Measurements from ENCODE around the gene KLF2. TPM values are rescaled to one million over a fixed set of nuclear protein-coding genes. Genes with fewer than 3 reads are reported as not detected.
"Not testable (repeated sequence)": the region's sequence is repeated elsewhere in the genome, so short reads cannot be mapped to it uniquely, and the experiment has no call there.

KLF2 gene
- total RNA-seq, 1 experiment from 2014 or later, result 0.22 TPM

DNA sequence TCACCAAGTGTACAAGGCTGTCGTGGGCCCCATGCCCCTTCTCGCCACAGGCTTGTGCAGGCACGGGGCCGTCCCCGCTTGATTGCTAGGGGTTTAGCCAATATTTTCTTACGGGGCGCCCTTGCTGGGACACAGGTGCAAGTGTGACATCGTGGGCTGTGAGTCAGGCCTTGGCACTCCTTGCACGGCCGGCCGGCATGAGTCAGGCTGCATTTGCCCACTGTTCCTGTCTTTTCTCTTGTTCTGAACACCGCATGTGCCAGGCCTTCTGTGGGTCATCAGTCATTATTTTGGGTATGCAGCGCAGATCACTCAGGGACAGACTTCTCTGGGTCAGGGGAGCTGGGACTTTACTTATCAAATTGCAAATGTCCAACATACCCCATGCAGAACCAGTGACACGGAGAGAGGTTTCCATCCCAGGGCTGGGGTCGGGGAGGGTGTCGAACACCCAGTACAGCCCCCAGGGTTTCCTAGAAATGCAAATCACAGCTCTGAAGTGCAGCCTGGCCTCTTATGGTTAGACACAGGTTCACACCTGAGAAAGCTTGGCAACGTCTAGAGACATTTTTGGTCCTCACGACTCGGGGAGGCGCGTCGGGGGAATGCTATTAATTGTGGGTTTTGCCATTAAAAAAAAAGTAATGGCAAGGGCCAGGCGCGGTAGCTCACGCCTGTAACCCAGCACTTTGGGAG, 22.5 kb upstream of the KLF2 start:
- Histone ChIP-seq H3K9ac (ENCODE audit: low read length) (peak overlapping the region; percentile 24; the same call in 1 of the 2 replicates), H4K20me1 (ENCODE audit: insufficient read depth, low read depth, low read length) (no peaks in the 10 kb centered on the region), H3K4me2 (ENCODE audit: low read depth, low read length, poor library complexity, severe bottlenecking) (peak overlapping the region; percentile 41), H3K4me3 (ENCODE audit: low read length) (peak overlapping the region; percentile 42; the same call in 1 of the 2 replicates), H3K79me2 (ENCODE audit: low read length) (no peaks in the 10 kb centered on the region), H3K9me2 (replicated peaks; ENCODE audit: insufficient read depth, low read length) (no peaks in the 10 kb centered on the region), H3K27me3 (ENCODE audit: low read length) (no peaks in the 10 kb centered on the region), H2AFZ (ENCODE audit: low read length) (no peak overlapping the region), H3K9me3 (ENCODE audit: low read length) (no peaks in the 10 kb centered on the region), H3K27ac (ENCODE audit: low read length) (peak overlapping the region; percentile 75), H3K36me3 (ENCODE audit: insufficient read depth, low read length) (no peaks in the 10 kb centered on the region), H3K4me1 (ENCODE audit: low read length) (peaks cover 31% of the 10 kb centered on the region)
- peak; percentile 93 for DNase-seq

DNA sequence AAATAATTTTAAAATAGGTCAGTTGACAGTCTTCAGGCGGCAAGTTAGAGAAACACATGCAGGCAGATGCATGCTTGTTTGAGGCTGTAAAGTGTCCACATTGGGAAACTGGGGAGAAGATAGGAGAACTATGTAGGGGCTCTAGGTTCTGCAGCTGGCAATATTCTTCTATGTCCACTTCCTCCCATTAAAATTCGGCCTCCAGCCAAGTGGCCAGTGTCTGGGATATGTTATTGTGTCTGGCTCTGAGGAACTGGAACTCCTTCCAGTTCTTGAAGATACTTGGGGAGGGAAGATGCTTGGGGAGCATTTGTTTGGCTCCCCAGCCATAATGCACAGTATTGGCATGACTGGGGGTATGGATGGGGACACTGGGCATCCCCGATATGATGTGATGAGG, 20.9 kb upstream of the KLF2 start:
- Histone ChIP-seq H3K36me3 (ENCODE audit: insufficient read depth, low read length) (no peaks in the 10 kb centered on the region), H3K27me3 (ENCODE audit: low read length) (no peaks in the 10 kb centered on the region), H3K79me2 (ENCODE audit: low read length) (no peaks in the 10 kb centered on the region), H2AFZ (ENCODE audit: low read length) (no peak overlapping the region), H3K9ac (ENCODE audit: low read length) (no peak overlapping the region), H3K4me3 (ENCODE audit: low read length) (no peak overlapping the region), H3K9me3 (ENCODE audit: low read length) (no peaks in the 10 kb centered on the region), H3K9me2 (replicated peaks; ENCODE audit: insufficient read depth, low read length) (no peaks in the 10 kb centered on the region), H3K4me1 (ENCODE audit: low read length) (peaks cover 31% of the 10 kb centered on the region), H4K20me1 (ENCODE audit: insufficient read depth, low read depth, low read length) (no peaks in the 10 kb centered on the region), H3K4me2 (ENCODE audit: low read depth, low read length, poor library complexity, severe bottlenecking) (no peak overlapping the region), H3K27ac (ENCODE audit: low read length) (no peak overlapping the region)
- DNase-seq, result no peak

DNA sequence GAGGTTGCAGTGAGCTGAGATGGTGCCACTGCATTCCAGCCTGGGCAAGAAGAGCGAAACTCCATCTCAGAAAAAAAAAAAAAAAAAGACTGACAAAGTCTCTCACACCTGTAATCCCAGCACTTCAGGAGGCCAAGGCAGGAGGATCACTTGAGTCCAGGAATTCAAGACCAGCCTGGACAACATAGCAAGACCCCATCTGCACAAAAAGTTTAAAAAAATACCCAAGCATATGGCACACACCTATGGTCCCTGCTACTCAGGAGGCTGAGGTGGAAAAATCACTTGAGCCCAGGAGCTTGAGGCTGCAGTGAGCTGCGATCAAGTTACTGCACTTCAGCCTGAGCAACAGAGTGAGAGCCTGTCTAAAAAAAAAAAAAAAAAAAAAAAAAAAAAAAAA, 20.1 kb upstream of the KLF2 start:
- not testable (repeated sequence) for H3K27ac ChIP-seq (ENCODE audit: low read length); H3K9me3 ChIP-seq (ENCODE audit: low read length); H3K27me3 ChIP-seq (ENCODE audit: low read length); H3K9me2 ChIP-seq (replicated peaks; ENCODE audit: insufficient read depth, low read length); H3K79me2 ChIP-seq (ENCODE audit: low read length); H3K4me3 ChIP-seq (ENCODE audit: low read length); H4K20me1 ChIP-seq (ENCODE audit: insufficient read depth, low read depth, low read length); H2AFZ ChIP-seq (ENCODE audit: low read length); H3K4me2 ChIP-seq (ENCODE audit: low read depth, low read length, poor library complexity, severe bottlenecking); H3K9ac ChIP-seq (ENCODE audit: low read length); H3K36me3 ChIP-seq (ENCODE audit: insufficient read depth, low read length); DNase-seq
- H3K4me1 ChIP-seq (ENCODE audit: low read length), result peaks cover 31% of the 10 kb centered on the region

DNA sequence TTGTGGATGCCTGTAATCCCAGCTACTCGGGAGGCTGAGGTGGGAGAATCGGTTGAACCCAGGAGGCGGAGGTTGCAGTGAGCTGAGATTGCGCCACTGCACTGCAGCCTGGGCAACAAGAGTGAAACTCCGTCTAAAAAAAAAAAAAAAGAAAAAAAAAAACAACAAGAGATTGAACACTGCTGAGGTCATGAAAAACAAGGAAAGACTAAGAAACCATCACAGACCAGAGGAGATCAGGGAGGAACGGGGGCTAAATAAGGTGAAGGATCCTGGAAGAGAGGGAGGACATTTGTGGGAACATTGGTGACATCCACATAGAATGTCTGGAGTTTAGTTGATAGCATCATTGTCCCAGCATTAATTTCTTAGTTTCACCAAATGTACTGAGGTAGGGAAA, 19.6 kb upstream of the KLF2 start:
- not testable (repeated sequence) for H3K9me3 ChIP-seq (ENCODE audit: low read length); H3K79me2 ChIP-seq (ENCODE audit: low read length); H3K27me3 ChIP-seq (ENCODE audit: low read length); H3K9me2 ChIP-seq (replicated peaks; ENCODE audit: insufficient read depth, low read length); H3K36me3 ChIP-seq (ENCODE audit: insufficient read depth, low read length); H3K4me3 ChIP-seq (ENCODE audit: low read length); H4K20me1 ChIP-seq (ENCODE audit: insufficient read depth, low read depth, low read length); H3K4me2 ChIP-seq (ENCODE audit: low read depth, low read length, poor library complexity, severe bottlenecking); H3K9ac ChIP-seq (ENCODE audit: low read length); DNase-seq; H3K27ac ChIP-seq (ENCODE audit: low read length); H2AFZ ChIP-seq (ENCODE audit: low read length)
- peaks cover 31% of the 10 kb centered on the region for H3K4me1 ChIP-seq (ENCODE audit: low read length)

DNA sequence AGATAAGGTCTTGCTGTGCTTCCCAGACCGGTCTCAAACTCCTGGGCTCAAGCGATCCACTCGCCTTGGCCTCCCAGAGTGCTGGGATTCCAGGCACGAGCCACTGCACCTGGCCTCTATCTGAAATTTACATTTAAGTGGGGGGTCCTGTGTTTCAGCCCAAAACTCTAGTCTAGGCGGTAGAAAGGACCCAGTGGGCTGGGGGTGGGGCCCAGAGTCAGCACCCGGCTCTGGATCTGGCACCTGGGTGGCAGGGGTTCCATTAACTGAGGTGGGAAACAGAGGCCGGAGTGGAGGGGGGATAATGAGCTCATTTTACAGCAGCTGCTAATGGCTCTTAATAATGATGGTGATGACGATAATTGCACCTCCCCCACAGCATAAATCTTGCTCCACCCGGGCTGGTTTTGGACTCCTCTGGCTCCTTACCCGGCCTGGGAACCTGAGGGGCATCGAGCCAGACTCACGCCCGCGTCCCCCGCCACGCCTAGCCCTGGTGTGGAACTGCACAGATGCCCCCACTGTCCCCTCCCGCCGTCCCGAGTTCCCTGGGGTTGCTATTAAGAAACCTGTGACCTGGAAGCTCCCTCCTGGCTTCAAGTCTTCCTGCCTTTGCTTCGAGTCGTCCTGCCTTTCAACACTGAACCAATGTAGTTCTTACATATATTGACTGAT, 17.8 kb upstream of the KLF2 start:
- Histone ChIP-seq H3K4me1 (ENCODE audit: low read length) (peaks cover 20% of the 10 kb centered on the region), H3K4me3 (ENCODE audit: low read length) (no peak overlapping the region), H3K9me3 (ENCODE audit: low read length) (no peaks in the 10 kb centered on the region), H3K79me2 (ENCODE audit: low read length) (no peaks in the 10 kb centered on the region), H2AFZ (ENCODE audit: low read length) (no peak overlapping the region), H3K9ac (ENCODE audit: low read length) (no peak overlapping the region), H3K36me3 (ENCODE audit: insufficient read depth, low read length) (no peaks in the 10 kb centered on the region), H3K27ac (ENCODE audit: low read length) (no peak overlapping the region), H3K27me3 (ENCODE audit: low read length) (no peaks in the 10 kb centered on the region), H3K9me2 (replicated peaks; ENCODE audit: insufficient read depth, low read length) (no peaks in the 10 kb centered on the region), H4K20me1 (ENCODE audit: insufficient read depth, low read depth, low read length) (no peaks in the 10 kb centered on the region), H3K4me2 (ENCODE audit: low read depth, low read length, poor library complexity, severe bottlenecking) (no peak overlapping the region)
- DNase-seq, result no peak

DNA sequence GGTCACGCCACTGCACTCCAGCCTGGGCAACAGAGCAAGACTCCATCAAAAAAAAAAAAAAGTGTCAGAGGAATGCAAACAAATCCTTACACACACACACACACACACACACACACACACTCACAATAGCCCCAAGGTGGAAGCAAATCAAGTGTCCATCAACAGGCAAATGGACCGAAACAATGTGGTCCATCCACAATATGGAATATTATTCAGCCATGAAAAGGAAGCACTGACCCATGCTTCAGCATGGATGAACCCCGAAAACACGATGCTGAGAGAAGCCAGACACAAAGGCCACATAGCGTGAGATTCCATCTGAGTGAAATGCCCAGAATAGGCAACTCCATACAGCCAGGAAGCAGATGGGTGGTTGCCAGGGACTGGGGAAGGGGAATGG, 16.5 kb upstream of the KLF2 start:
- H4K20me1 ChIP-seq (ENCODE audit: insufficient read depth, low read depth, low read length), result no peaks in the 10 kb centered on the region
- H3K4me2 ChIP-seq (ENCODE audit: low read depth, low read length, poor library complexity, severe bottlenecking), result no peak overlapping the region
- H3K27ac ChIP-seq (ENCODE audit: low read length), result no peak overlapping the region
- H2AFZ ChIP-seq (ENCODE audit: low read length), result no peak overlapping the region
- no peak overlapping the region for H3K4me3 ChIP-seq (ENCODE audit: low read length)
- no peaks in the 10 kb centered on the region for H3K9me2 ChIP-seq (replicated peaks; ENCODE audit: insufficient read depth, low read length)
- H3K36me3 ChIP-seq (ENCODE audit: insufficient read depth, low read length), result no peaks in the 10 kb centered on the region
- no peak for DNase-seq
- peaks cover 9% of the 10 kb centered on the region for H3K4me1 ChIP-seq (ENCODE audit: low read length)
- H3K9me3 ChIP-seq (ENCODE audit: low read length), result no peaks in the 10 kb centered on the region
- H3K27me3 ChIP-seq (ENCODE audit: low read length), result no peaks in the 10 kb centered on the region
- no peak overlapping the region for H3K9ac ChIP-seq (ENCODE audit: low read length)
- no peaks in the 10 kb centered on the region for H3K79me2 ChIP-seq (ENCODE audit: low read length)

DNA sequence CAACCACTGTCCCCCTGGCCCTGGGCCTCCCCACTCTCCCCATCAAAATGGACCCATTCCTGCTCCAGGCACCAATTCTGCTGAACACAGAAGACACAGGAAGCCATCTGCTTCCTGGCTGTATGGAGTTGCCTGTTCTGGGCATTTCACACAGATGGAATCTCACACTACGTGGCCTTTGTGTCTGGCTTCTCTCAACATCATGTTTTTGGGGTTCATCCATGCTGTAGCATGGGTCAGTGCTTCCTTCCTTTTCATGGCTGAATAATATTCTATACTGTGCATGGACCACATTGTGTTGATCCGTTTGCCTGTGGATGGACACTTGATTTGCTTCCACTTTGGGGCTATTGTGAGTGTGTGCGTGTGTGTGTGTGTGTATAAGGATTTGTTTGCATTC, 15.0 kb upstream of the KLF2 start:
- H3K4me1 ChIP-seq (ENCODE audit: low read length), result no peaks in the 10 kb centered on the region
- H3K79me2 ChIP-seq (ENCODE audit: low read length), result no peaks in the 10 kb centered on the region
- no peaks in the 10 kb centered on the region for H3K27me3 ChIP-seq (ENCODE audit: low read length)
- H3K27ac ChIP-seq (ENCODE audit: low read length), result no peak overlapping the region
- no peaks in the 10 kb centered on the region for H3K9me2 ChIP-seq (replicated peaks; ENCODE audit: insufficient read depth, low read length)
- H3K9me3 ChIP-seq (ENCODE audit: low read length), result no peaks in the 10 kb centered on the region
- no peak overlapping the region for H2AFZ ChIP-seq (ENCODE audit: low read length)
- H4K20me1 ChIP-seq (ENCODE audit: insufficient read depth, low read depth, low read length), result no peaks in the 10 kb centered on the region
- H3K4me2 ChIP-seq (ENCODE audit: low read depth, low read length, poor library complexity, severe bottlenecking), result no peak overlapping the region
- H3K36me3 ChIP-seq (ENCODE audit: insufficient read depth, low read length), result no peaks in the 10 kb centered on the region
- no peak for DNase-seq
- no peak overlapping the region for H3K4me3 ChIP-seq (ENCODE audit: low read length)
- H3K9ac ChIP-seq (ENCODE audit: low read length), result no peak overlapping the region

DNA sequence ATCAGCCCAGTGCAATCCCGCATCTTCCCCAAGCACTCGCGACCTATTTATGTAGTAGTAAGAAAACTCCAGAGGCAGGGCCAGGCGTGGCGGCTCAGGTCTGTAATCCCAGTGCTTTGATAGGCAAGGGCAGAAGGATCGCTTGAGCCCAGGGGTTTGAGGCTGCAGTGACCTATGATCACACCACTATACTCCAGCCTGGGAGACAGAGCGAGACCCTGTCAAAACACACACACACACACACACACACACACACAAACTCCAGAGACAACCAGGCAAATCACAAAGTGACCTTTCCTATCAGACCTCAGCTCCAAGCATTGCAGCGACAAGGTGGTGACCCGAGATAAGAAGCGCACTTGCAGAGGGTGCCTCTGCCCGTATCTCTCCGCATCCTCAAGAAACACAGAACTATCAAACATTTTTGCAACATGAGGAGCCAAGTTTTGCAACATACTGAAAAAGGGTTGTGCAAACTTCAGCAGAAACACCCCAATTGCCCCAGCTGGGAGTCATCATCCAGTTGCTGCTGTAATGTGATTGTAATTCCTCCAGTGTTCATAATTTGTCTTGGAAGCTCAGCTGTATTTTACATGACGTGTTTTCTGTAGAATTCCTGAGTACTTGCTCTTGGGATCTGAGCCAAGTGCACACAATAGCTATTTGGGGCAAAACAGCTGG, 8.7 kb upstream of the KLF2 start:
- Histone ChIP-seq H3K4me2 (ENCODE audit: low read depth, low read length, poor library complexity, severe bottlenecking) (no peak overlapping the region), H3K27me3 (ENCODE audit: low read length) (no peaks in the 10 kb centered on the region), H3K9me2 (replicated peaks; ENCODE audit: insufficient read depth, low read length) (no peaks in the 10 kb centered on the region), H4K20me1 (ENCODE audit: insufficient read depth, low read depth, low read length) (peaks cover 5% of the 10 kb centered on the region; the same call in 1 of the 2 replicates), H3K4me3 (ENCODE audit: low read length) (no peak overlapping the region), H3K9me3 (ENCODE audit: low read length) (no peaks in the 10 kb centered on the region; the same call in 1 of the 2 replicates), H3K9ac (ENCODE audit: low read length) (no peak overlapping the region), H3K36me3 (ENCODE audit: insufficient read depth, low read length) (no peaks in the 10 kb centered on the region), H3K27ac (ENCODE audit: low read length) (no peak overlapping the region), H3K4me1 (ENCODE audit: low read length) (no peaks in the 10 kb centered on the region), H3K79me2 (ENCODE audit: low read length) (no peaks in the 10 kb centered on the region), H2AFZ (ENCODE audit: low read length) (no peak overlapping the region)
- DNase-seq, result no peak
